Measurements from ENCODE around the gene ABRACL. TPM values are rescaled to one million over a fixed set of nuclear protein-coding genes. Genes with fewer than 3 reads are reported as not detected.

Gene ABRACL
- total RNA-seq, 2 donors from 2014 or later = 8.0 to 10.2 TPM

DNA sequence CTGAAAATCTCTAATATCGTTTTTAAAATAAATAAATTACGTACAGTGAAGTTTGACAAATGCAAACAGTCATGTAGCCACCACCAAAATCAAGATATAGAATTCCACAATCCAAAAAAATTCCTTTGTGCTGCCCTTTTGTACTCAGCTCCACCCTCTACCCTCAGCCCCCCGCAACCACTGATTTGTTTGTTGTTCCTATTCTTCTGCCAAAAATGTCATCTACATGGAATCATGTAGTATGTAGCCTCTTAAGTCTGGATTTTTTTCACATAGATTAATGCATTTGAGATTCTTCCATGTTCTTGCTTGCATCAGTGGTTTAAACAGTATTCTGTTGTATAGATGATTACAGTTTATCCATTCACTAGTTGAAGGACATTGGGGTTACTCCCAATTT lies 32.0 kb upstream of the ABRACL start:
- Histone ChIP-seq H3K9me3 (no peaks in the 10 kb centered on the region), H3K27me3 (no peaks in the 10 kb centered on the region), H3K4me3 (no peak overlapping the region), H3K36me3 (no peaks in the 10 kb centered on the region), H3K4me1 (no peaks in the 10 kb centered on the region), H3K27ac (no peak overlapping the region)
- no peak for DNase-seq (ENCODE audit: low spot score)
- TF ChIP-seq, protein P1, sequence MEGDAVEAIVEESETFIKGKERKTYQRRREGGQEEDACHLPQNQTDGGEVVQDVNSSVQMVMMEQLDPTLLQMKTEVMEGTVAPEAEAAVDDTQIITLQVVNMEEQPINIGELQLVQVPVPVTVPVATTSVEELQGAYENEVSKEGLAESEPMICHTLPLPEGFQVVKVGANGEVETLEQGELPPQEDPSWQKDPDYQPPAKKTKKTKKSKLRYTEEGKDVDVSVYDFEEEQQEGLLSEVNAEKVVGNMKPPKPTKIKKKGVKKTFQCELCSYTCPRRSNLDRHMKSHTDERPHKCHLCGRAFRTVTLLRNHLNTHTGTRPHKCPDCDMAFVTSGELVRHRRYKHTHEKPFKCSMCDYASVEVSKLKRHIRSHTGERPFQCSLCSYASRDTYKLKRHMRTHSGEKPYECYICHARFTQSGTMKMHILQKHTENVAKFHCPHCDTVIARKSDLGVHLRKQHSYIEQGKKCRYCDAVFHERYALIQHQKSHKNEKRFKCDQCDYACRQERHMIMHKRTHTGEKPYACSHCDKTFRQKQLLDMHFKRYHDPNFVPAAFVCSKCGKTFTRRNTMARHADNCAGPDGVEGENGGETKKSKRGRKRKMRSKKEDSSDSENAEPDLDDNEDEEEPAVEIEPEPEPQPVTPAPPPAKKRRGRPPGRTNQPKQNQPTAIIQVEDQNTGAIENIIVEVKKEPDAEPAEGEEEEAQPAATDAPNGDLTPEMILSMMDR (IDR thresholded peaks at IDR 0.05) = no peak

DNA sequence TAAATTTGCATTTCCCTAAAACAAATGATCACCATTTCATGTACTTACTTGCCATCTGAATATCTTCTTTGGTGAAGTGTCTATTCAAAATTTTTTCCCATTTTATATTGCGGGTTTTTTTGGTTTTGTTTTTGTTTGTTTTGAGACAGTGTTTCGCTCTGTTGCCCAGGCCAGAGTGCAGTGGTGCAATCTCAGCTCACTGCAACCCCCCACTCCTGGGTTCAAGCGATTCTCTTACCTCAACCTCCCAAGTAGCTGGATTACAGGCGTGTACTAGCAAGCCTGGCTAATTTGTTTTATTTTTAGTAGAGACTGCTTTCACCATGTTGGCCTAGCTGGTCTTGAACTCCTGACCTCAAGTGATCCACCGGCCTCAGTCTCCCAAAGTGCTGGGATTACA lies 31.4 kb upstream of the ABRACL start:
- Histone ChIP-seq H3K9me3 (no peaks in the 10 kb centered on the region), H3K4me3 (no peak overlapping the region), H3K27ac (no peak overlapping the region), H3K27me3 (no peaks in the 10 kb centered on the region), H3K4me1 (no peaks in the 10 kb centered on the region), H3K36me3 (no peaks in the 10 kb centered on the region)
- no peak for DNase-seq (ENCODE audit: low spot score)
- TF ChIP-seq, protein P1 (IDR thresholded peaks at IDR 0.05) = no peak

DNA sequence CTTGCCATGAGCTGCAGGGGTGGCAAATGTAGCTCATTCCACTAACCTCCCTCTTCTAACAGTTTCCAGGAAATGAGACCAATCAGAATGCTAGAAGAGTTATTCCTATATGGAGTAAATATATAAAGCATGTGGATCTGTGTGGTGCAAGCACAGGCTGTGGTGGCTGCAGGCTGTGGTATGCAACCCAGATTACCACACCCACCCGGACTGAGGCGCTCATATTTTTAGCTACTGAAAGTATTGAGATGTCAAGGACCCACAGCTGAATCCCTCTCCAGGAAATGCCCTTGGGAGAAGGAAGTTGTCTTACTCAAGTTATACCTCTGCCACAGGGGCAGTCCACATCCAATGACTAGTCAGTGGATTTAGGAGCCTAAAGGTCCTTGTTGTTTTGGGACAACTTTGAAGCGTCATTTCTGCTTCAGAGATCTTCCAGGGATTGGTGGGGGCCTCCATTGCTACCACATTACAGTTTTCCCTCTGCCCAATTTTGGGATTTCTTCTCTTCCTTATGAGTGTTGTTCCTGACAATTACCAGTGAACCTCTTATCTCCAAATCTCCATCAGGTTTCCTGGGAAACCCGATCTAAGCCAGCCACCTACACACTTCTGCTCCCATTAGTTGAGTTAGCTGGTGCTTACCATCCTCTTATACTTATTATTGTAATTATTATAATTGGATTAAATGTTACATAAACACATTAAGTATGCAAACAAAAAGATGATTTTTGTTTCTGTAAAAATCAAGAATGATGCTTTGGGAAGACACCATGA lies 28.4 kb upstream of the ABRACL start:
- TF ChIP-seq, protein P1 (IDR thresholded peaks at IDR 0.05) = no peak
- no peak for DNase-seq (ENCODE audit: low spot score)
- H3K4me1 ChIP-seq = no peaks in the 10 kb centered on the region
- H3K27me3 ChIP-seq = no peaks in the 10 kb centered on the region
- H3K4me3 ChIP-seq = no peak overlapping the region
- H3K9me3 ChIP-seq = no peaks in the 10 kb centered on the region
- H3K27ac ChIP-seq = no peak overlapping the region
- no peaks in the 10 kb centered on the region for H3K36me3 ChIP-seq

DNA sequence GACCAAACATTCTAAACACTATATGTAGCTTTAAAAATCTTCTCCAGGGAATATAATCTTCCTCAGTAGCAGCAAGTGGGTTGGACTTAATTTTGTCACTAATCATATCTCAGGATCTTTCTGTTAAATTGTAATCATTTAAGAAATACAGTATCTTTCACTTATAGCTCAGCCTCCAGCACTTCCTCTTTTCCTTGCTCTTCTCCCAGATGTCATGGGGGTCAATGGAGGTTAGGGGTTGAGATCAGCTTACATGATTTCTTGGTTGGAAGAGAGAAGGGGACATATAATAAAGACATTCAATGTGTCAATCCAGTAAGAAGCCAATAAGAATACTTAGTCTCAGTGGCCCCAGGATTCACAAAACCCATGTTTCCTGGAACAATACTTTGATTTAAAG lies 24.8 kb upstream of the ABRACL start:
- H3K27me3 ChIP-seq = no peaks in the 10 kb centered on the region
- H3K36me3 ChIP-seq = no peaks in the 10 kb centered on the region
- no peak for DNase-seq (ENCODE audit: low spot score)
- no peak overlapping the region for H3K27ac ChIP-seq
- no peaks in the 10 kb centered on the region for H3K9me3 ChIP-seq
- no peak overlapping the region for H3K4me3 ChIP-seq
- TF ChIP-seq, protein P1 (IDR thresholded peaks at IDR 0.05) = no peak
- no peaks in the 10 kb centered on the region for H3K4me1 ChIP-seq

DNA sequence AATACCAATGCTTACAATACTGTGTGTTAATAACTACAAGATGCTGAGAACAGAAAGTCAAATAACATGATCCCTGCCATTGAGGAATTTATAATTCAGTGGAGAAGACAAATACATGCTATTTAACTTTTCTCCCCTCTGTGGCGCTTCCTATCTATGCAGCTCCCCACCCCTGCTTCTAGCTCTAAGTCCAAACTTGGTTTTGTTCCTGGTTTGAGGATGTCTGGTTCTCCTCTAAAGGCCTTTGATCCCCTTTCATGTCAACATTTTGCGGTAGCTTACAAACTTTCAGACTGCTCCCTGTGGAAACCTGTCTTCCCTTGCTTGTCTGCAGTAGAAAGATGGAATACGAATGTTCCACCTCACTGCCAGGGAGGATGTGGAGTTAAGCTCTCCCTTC lies 22.1 kb upstream of the ABRACL start:
- H3K27ac ChIP-seq = no peak overlapping the region
- TF ChIP-seq, protein P1 (IDR thresholded peaks at IDR 0.05) = no peak
- H3K9me3 ChIP-seq = no peaks in the 10 kb centered on the region
- no peaks in the 10 kb centered on the region for H3K27me3 ChIP-seq
- H3K36me3 ChIP-seq = no peaks in the 10 kb centered on the region
- H3K4me3 ChIP-seq = no peak overlapping the region
- H3K4me1 ChIP-seq = no peaks in the 10 kb centered on the region
- no peak for DNase-seq (ENCODE audit: low spot score)

DNA sequence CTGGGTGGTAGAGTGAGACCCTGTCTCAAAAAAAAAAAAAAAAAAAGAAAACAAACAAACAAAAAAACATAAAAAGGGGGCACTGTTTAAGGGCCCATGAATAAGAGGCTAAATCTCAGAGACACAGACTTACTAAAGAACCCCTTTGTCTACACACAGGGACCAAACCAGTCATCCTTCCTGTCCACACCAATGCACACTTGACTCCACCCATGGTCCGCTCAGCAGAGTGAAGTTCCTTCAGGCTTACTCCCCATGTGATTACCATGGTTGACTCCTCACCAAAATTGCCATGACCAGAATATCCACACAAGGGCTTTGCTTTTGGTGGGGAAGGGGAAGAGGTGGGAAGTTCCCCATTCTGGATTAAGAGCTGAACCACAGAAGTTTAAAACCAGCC lies 21.1 kb upstream of the ABRACL start:
- Histone ChIP-seq H3K4me1 (no peaks in the 10 kb centered on the region), H3K4me3 (no peak overlapping the region), H3K27ac (no peak overlapping the region), H3K9me3 (no peaks in the 10 kb centered on the region), H3K27me3 (no peaks in the 10 kb centered on the region), H3K36me3 (no peaks in the 10 kb centered on the region)
- no peak for DNase-seq (ENCODE audit: low spot score)
- TF ChIP-seq, protein P1 (IDR thresholded peaks at IDR 0.05) = no peak
